HL-60 (cell line): ENCODE measurements around the gene CCDC154.

Experiments
- CTCF ChIP-seq: IDR thresholded peaks from one replicate; pipeline ENCODE4 v1.5.1; 2011; ENCODE audit warnings: low read length, control low read depth, inconsistent platforms; ENCODE audit not compliant: insufficient read depth
- GABPA ChIP-seq: IDR thresholded peaks from 2 replicates; pipeline ENCODE4 v1.6.1; 2012; ENCODE audit warnings: low read depth
- POLR2AphosphoS5 ChIP-seq: IDR thresholded peaks from 2 replicates; pipeline ENCODE4 v1.6.1; 2012; ENCODE audit warnings: low read depth
- REST ChIP-seq: IDR thresholded peaks from 2 replicates; pipeline ENCODE4 v1.6.1; 2012; ENCODE audit warnings: low read depth; ENCODE audit not compliant: insufficient replicate concordance

GRCh38 chr16:1403733-1404132, 40.6 kb downstream of the CCDC154 start:
- no peak for TF ChIP-seq CTCF
- no peak for TF ChIP-seq POLR2AphosphoS5
- TF ChIP-seq REST = no peak
- TF ChIP-seq GABPA = no peak
